GM19035 (cell line): Measurements from ENCODE around the gene CNDP2.
"Not testable (repeated sequence)": the region's sequence is repeated elsewhere in the genome, so short reads cannot be mapped to it uniquely, and the experiment has no call there.

Source experiments
- ATAC-seq: cut with Tn5 transposase; IDR thresholded peaks from one replicate; pipeline ENCODE4 v1.9.1; 2021; ENCODE audit not compliant: unreplicated experiment

Gene CNDP2

DNA sequence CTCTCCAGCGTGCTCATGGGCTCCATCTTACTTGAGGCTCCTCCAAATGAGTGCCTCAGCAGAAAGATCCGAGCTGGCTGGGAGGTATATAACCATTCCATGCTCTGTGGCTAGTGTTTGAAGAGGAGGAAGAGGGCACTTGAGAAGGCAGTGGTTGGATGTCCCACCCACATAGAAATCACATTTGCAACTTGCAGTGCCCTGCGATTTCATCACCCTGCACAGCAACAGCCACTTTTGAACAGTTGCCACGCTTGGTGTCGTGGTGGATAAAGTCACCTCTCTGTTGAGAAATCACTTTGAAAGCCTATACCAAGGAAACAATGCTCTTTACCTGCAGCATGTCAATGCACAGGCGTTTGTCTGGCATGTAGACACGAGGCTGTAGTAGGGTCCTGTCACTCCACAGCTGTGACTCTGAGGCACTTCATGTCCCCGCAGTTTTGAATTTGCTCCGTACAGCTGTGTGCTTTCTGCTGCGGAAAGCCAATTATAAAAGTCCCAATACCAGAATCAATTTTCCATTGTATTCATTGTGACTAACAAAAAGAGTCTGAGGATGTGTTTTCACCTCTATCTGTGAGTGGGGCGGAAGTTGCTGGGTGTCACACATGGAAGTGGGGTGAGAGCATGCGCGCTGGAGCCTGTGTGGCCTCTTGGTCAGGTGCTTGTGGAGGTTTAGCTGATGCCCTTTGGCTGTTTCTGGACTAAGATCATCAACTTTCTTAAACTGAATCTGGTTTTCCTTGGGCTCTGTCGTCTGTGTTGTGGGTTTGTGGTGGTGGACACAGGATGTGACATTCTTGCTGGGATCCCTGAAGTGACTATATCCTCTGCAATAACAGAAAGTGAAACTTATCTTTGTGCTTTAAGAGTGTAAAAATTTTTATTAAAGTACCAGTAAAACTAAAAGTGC lies 2.8 kb downstream of the CNDP2 start:
- ATAC-seq, result peak; percentile 36

DNA sequence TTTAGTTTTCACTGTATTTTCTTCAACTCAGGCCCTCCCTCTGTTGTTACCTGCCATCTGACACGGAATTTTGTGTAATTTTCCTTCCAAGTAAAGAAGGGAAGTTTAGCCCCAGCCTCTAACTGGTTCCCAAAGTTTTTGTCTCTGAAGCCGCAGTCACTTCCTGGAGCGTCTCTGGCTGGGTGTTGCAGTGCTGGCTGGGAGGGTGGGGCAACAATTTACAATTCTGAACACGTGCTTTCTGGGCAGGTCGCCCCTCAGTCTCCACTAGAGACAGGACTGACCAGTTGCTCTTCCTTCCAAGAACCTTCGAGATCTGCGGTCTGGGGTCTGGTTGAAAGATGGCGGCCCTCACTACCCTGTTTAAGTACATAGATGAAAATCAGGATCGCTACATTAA lies 3.5 kb downstream of the CNDP2 start:
- peak; percentile 42 for ATAC-seq

DNA sequence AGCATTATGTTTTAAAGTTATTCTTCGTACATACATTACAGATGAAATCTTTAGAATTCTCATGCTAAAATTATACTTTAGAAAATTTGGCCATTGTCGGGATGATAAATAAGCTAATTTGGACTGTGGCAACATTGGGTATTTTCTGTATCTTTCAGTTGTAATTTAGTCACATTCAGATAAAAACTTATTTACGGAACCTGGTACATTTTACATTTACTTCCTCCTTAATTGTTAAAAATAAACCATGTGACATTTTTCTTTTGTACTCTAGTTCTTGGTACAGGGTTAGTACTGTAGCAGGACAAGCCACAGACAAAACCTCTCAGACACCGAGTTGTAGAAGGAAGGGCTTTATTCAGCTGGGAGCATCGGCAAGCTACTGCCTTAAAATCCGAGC lies 4.2 kb downstream of the CNDP2 start:
- ATAC-seq, result no peak

DNA sequence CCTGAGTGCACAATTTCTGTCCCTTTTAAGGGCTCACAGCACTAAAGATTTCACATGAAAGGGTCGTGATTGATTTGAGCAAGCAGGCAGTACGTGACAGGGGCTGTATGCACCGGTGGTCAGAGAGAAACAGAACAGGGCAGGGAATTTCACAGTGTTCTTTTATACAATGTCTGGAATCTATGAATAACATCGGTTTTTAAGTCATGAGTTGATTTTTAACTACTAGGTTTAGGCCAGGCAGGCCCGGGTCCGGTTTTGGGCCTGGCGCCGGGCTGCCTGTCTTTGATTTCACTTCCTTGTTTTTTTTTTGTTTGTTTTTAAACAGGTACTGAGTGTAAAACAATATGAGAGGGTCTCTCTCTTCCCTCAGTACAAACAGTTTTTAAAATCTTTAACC lies 4.6 kb downstream of the CNDP2 start:
- not testable (repeated sequence) for ATAC-seq

DNA sequence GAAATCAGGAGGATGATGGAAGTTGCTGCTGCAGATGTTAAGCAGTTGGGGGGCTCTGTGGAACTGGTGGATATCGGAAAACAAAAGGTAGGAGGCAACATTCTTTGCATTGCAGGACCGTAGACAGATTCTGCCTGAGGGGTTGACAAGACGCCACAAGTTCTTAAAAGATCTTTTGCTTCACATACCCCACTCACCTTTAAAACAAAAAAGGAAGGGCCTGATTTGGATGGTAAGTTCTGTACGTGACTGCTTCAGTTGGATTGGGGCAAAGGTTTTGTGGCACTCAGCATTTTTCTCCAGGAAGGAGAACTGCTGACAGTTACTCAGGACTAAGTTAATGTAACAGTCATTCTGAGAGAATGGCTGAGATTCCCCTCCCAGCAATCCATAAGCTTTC lies 5.2 kb downstream of the CNDP2 start:
- ATAC-seq, result no peak

DNA sequence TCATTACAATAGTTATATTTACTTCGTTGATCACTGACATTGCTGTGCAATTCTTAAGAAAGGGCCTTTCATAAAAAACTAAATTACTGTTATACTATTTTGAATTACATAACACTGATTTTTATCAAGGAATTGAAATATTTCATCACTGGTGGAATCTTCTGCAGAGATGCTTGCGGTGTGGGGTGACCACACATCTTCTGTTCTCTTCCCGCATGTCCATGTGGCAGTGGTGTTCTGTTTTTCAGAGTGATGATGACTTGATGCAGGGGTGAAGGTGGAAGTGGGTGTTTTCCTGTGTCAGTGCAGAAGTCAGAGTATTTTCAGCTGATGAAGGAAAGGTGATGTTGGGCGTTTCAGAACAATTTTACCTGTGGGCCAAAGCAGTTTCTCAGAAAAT lies 7.0 kb downstream of the CNDP2 start:
- no peak for ATAC-seq

DNA sequence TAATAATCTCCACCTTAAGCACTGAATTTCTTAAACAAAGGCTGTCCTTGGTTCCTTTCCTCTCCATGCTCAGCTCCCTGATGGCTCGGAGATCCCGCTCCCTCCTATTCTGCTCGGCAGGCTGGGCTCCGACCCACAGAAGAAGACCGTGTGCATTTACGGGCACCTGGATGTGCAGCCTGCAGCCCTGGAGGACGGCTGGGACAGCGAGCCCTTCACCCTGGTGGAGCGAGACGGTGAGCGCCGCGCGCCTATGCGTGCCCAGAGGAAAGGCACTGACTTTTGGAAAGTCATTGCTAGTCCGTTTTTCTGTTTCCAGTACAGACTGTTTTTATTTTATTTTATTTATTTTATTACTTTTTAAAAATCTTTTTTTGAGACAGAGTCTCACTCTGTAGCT lies 9.6 kb downstream of the CNDP2 start:
- ATAC-seq, result no peak

DNA sequence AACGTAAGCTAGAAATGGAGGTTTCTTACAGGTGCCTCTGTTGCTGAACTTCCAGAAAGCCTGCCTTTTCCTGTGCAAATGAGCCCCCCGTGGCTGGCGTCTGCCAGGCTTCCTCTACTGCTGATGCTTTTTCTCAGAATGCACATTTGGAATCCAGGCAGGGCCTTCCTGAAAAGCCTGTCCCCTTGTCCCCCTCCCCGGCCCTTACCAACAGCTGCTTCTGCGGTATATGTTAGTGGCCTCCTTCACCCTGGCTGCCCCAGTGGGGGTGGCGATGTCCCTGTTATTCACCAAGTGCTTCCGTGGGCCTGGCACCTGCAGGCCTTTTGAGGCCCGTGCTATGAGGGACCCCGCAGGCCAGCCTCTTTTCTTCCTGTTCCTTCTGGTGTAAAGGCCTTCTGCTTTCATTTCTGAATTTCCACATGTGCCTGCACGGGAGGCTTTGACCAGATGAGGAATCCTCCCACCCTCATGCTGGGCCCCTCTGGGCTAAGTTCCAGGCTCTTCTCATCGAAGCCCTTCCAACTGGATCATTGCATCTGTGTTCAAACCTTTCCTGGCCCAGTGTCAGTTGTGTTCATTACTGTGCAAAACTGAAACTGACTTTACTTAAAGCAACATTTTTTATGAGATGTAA lies 10.4 kb downstream of the CNDP2 start:
- no peak for ATAC-seq

DNA sequence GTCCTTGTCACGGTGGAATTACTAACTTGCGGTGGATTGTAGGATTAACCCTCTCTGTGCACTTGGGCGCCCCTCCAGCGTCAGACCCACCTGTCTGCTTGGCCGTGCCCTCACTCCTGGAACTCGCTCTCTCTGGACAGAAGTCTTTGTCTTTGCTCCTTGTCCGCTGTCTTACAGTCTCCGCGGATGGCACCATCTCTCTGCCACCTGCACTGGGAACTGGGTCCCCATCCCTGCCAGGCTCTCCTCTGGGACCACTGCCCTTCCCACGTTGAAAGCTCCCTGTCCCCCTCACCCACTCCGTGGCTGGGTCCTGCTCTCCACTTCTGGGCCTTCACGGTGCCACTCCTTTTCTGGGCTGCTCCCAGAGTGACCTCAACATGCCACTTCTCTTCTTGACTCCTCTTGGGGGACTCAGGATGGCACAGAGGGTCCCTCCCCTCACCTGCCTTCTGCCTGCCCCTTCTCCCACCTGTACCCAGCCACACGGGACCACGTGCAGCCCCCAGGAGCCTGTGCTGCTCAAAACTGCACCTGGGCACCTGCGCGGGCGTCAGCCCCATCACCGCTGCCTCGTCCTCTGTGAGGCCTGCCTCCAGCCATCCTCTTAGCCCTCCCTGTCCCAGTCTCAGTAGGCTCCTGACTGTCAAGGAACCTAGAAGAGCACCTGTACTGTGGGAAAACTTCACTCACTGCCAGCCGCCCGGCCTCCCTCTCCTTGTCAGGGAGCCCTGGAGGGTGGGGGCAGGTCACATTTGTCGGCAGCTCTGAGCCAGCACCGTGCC lies 11.1 kb downstream of the CNDP2 start:
- ATAC-seq, result no peak

DNA sequence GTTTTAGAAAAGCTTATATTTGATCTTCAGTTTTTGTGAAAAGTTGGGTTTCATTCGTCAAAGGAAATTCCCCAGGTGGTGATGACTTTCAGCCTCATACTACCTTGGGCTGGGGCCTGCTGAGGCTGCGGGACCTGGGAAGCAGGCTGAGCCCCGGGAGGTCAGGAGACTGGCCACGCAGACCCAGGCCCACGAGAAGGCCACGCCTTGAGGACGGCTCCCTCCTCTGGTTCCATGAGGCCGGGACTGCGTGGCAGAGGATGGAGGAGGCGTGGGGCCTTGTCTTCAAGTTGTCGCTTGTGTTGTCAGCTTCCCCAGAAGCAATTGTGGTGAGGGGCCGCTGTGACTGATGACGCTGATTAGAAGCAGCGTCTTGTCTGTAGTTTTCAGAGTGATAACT lies 11.8 kb downstream of the CNDP2 start:
- ATAC-seq, result no peak

DNA sequence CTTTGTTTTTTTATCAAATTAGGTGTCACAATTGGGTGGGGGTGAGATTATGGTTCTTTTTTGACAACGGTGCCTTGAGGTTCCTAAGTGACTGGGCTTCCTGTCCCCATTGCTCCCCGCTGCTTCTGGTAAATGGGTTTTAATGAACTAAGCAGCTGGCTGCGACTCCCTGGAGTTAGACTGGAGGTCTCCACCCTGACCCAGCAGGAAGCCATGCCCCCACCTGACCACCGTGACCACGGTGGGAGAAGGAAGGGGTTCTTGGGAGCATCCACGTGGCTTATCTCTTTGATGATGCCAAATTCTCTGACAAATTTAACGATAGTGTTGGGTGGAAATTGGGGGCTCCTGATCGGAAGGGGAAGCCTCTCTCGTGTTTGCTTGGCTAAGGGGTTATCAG lies 12.2 kb downstream of the CNDP2 start:
- no peak for ATAC-seq

DNA sequence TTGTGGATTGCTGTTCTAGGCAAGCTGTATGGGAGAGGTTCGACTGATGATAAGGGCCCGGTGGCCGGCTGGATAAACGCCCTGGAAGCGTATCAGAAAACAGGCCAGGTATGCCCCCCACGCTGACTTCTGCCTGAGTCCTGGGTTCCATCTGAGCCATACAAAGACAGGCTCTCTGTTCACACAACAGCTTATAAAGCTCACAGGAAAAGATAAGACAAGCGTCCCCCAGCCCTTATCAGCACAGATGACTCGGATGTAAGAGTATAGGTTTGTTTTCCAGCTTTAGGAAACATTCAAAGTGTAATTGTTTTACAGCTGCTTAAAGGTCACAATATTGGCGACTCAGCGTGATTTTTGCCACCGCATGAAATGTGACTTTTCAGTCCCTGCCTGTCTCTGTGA lies 12.7 kb downstream of the CNDP2 start:
- no peak for ATAC-seq

DNA sequence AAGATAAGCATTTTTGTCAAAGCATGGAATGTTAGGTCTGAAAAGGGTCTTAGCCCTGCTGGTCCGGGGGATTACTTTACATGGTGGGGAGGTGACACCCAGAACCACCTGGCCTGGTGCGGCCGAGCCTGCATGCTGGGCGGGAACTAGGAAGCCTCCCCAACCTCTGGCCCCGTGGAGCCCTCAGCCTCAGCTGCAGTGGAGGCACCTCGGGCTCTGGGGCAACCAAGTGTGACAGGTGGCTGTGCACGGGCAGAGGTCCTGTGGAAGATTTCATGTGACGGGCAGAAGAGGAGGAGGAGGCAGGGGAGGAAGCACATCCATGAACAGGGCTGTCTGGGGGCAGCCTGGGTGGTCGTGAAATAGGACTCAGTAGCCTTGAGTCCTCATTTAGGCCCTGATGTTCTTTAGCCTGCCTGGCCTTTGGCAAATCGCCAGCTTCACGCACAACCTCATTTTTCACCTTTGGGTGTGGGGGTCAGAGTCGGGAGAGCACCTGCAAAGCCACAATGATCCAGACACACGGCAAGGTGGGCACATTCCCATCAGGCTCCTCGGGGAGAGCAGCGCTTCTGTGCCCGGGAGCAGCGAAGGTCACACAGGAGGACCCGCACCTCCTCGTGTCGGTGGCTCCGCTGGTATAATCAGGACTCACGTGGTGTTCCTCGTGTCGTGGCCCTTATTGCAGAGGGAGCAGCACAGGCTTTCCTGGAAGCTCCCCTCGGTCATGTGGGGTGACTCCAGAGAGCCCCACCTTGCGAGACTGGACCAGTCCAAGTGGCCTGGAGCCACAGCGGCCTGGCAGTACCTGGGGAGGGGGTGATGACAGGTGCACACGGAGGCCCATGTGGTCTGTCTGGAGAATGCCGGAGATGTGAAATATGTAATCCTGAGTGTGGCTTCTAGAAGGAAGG lies 13.9 kb downstream of the CNDP2 start:
- ATAC-seq, result no peak

DNA sequence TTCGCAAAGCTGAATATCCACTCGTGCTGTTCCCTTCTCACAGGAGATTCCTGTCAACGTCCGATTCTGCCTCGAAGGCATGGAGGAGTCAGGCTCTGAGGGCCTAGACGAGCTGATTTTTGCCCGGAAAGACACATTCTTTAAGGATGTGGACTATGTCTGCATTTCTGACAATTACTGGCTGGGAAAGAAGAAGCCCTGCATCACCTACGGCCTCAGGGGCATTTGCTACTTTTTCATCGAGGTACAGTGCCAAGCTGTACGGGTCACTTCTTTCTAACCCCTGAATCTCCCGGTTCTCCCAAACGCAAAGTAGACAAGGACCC lies 14.6 kb downstream of the CNDP2 start:
- ATAC-seq, result no peak

DNA sequence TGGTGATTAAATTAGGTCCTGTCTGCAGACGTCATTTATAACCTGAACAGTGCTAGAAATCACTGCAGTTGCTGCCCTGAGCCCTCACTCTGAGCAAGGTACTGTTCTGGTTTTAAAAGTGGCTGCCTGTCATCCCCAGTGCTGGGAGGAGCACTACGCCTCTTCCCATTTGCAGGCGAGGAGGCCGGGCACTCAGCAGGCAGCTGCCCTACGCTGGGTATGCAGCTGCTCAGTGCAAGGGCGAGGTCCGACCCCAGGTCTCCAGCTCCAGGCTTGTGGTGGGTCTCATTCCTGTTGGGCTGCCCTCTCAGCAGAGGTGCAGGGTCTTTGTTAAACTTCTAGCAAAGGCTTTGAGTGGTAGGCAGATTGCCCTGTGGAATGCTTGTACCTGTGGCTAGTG lies 15.7 kb downstream of the CNDP2 start:
- no peak for ATAC-seq

DNA sequence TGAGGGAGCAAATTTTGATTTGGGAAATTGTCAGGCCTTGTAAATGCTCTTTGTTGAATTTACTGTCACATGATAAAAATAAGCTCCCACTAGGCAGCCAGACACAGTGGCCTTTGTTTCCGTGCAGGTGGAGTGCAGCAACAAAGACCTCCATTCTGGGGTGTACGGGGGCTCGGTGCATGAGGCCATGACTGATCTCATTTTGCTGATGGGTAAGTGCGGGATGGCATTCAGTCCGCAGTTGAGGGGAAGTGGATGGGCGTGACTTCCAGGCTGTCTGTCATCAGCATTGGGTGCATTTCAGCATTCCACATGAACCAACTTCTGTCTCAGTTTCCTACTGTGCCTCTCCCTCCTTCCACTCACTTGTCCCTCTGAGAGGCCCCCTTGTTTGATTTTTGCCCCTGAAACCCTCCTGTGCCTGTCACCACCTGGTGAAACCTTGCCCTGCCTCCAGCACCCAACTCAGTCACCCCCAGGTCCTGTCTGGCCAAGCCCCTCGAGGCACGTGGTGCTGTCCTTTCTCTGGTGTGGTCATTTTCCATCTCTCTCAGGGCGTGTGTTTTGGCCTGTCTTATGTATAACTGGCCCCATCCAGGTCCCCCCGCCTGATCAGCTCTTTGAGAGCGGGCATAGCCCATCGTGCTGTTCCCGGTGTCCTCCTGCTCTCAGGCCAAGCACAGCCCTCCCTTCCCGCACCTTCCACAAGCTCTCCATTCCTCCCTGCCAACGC lies 16.3 kb downstream of the CNDP2 start:
- no peak for ATAC-seq

DNA sequence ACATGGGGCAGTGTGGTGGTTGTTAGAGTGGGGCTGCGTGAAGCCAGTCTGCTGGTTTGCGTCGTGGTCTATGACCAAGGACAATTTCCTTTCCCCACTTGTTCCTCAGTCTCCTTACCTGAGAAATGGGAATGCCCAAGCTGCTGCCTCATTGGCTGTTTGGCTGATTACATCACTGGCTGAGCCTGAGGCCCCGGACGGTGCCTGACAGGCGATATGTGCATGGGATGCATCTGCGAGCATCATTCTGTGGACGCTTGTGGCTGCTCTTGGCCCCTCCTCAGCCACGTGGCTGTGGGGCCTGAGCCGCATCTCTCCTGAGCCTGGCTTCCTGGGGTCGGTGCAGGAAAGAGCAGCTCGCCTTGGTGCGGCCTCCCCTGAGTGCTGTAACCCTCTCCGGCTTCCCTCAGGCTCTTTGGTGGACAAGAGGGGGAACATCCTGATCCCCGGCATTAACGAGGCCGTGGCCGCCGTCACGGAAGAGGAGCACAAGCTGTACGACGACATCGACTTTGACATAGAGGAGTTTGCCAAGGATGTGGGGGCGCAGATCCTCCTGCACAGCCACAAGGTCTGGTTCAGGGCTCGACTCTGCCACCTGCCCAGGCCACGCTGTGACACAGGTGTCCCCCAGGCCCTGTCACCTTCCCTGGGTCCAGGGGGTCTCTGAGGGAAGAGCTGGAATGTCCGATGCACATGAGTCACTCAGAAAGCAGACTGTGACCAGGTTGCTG lies 17.2 kb downstream of the CNDP2 start:
- no peak for ATAC-seq

DNA sequence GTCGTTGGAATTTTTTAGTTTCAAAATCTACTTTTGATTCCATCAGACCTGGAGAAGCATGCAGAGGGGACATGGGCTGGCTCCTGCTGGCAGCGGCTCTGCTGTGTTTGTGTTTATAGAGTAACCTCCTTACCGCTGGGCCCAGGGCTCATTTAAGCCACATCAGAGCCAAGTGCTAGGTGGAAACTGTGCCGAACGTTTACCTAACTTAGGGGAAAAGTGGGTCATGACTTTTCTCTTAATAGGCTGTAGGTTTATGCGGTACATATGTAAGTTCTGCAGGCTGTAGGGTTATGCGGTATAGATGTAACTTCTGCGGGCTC lies 17.7 kb downstream of the CNDP2 start:
- no peak for ATAC-seq

DNA sequence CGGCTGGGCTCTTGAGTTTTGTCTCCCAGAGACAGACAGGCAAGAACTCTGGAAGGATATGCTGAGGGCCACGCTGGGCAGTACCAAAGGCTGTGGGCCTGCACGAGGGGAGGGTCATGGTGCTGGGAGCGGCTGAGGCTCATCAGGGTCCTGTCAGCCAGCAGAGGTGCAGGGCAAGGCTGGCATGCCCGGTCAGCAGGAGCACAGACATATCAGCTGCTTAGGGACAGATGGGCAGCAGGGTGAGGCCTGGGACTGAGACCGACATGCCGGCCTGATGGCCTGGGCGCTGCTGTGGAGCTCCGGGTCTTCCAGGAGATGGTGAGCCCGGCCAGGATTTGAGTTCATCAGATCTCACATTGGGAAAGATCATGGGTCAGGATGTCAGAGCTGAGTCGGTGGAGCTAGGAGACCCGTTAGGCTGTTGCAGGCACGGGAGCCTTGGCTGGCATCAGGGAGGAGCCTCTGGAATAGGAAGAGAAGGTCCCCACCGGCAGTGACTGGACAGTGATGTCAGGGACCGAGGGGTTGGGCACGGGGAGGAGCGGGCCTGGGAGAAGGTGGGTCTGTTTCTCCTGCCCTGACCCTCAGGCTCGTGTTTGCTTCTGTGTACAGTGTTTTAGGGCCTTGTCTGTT lies 18.8 kb downstream of the CNDP2 start:
- no peak for ATAC-seq
